Measurements from ENCODE around the gene SEPSECS.

GRCh38 chr4:25075851-25076250 lies 84.4 kb downstream of the SEPSECS start:
- no peak for TF ChIP-seq EP300 (conservative IDR thresholded peaks at IDR 0.05; ENCODE audit: poor library complexity, severe bottlenecking)
- TF ChIP-seq EZH2 (IDR thresholded peaks at IDR 0.05; ENCODE audit: borderline replicate concordance, insufficient read depth, low read length, poor library complexity, severe bottlenecking) = no peak
- TF ChIP-seq, protein P1, sequence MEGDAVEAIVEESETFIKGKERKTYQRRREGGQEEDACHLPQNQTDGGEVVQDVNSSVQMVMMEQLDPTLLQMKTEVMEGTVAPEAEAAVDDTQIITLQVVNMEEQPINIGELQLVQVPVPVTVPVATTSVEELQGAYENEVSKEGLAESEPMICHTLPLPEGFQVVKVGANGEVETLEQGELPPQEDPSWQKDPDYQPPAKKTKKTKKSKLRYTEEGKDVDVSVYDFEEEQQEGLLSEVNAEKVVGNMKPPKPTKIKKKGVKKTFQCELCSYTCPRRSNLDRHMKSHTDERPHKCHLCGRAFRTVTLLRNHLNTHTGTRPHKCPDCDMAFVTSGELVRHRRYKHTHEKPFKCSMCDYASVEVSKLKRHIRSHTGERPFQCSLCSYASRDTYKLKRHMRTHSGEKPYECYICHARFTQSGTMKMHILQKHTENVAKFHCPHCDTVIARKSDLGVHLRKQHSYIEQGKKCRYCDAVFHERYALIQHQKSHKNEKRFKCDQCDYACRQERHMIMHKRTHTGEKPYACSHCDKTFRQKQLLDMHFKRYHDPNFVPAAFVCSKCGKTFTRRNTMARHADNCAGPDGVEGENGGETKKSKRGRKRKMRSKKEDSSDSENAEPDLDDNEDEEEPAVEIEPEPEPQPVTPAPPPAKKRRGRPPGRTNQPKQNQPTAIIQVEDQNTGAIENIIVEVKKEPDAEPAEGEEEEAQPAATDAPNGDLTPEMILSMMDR (IDR thresholded peaks at IDR 0.05; ENCODE audit: poor library complexity, severe bottlenecking) = no peak
- no peak for TF ChIP-seq POLR2AphosphoS5 (IDR thresholded peaks at IDR 0.05)
- TF ChIP-seq REST (IDR thresholded peaks at IDR 0.05; ENCODE audit: borderline replicate concordance) = no peak
